Ishikawa (cell line): ENCODE results near the gene PNPLA7.

Experiments used
- CEBPB ChIP-seq: IDR thresholded peaks from 2 replicates; pipeline ENCODE4 v1.6.1; 2012
- CREB1 ChIP-seq: IDR thresholded peaks from 2 replicates; pipeline ENCODE4 v1.6.1; 2012; ENCODE audit warnings: low read depth
- EGR1 ChIP-seq: IDR thresholded peaks from 2 replicates; pipeline ENCODE4 v1.6.1; 2012
- EP300 ChIP-seq: IDR thresholded peaks from 2 replicates; pipeline ENCODE4 v1.6.1; 2012; ENCODE audit warnings: borderline replicate concordance
- FOXM1 ChIP-seq: IDR thresholded peaks from 2 replicates; pipeline ENCODE4 v1.6.1; 2012; ENCODE audit warnings: low read depth, borderline replicate concordance
- MAX ChIP-seq: IDR thresholded peaks from 2 replicates; pipeline ENCODE4 v1.6.1; 2012
- NFIC ChIP-seq: IDR thresholded peaks from 2 replicates; pipeline ENCODE4 v1.6.1; 2012
- RAD21 ChIP-seq: IDR thresholded peaks from 2 replicates; pipeline ENCODE4 v1.6.1; 2012; ENCODE audit warnings: low read depth
- REST ChIP-seq: IDR thresholded peaks from 2 replicates; pipeline ENCODE4 v1.6.1; 2012; ENCODE audit warnings: low read depth, mild to moderate bottlenecking
- TAF1 ChIP-seq: IDR thresholded peaks from 2 replicates; pipeline ENCODE4 v1.6.1; 2012; ENCODE audit warnings: low read depth, mild to moderate bottlenecking
- TCF12 ChIP-seq: IDR thresholded peaks from 2 replicates; pipeline ENCODE4 v1.6.1; 2012; ENCODE audit warnings: low read depth
- TEAD4 ChIP-seq: IDR thresholded peaks from 2 replicates; pipeline ENCODE4 v1.6.1; 2012
- USF1 ChIP-seq: IDR thresholded peaks from 2 replicates; pipeline ENCODE4 v1.6.1; 2012
- YY1 ChIP-seq: IDR thresholded peaks from 2 replicates; pipeline ENCODE4 v1.6.1; 2012; ENCODE audit warnings: low read depth
- ZBTB7A ChIP-seq: IDR thresholded peaks from 2 replicates; pipeline ENCODE4 v1.6.1; 2012; ENCODE audit warnings: low read depth

Gene PNPLA7

GRCh38 chr9:137524161-137524980 lies 25.8 kb downstream of the PNPLA7 start:
- no peak for TF ChIP-seq TAF1
- TF ChIP-seq CREB1: no peak
- TF ChIP-seq FOXM1: no peak
- no peak for TF ChIP-seq CEBPB
- no peak for TF ChIP-seq MAX

GRCh38 chr9:137522746-137523455 lies 27.3 kb downstream of the PNPLA7 start:
- no peak for TF ChIP-seq USF1
- TF ChIP-seq TEAD4: no peak
- TF ChIP-seq EP300: no peak
- TF ChIP-seq NFIC: no peak
- TF ChIP-seq YY1: no peak
- no peak for TF ChIP-seq REST
- TF ChIP-seq RAD21: no peak
- no peak for TF ChIP-seq FOXM1
- no peak for TF ChIP-seq MAX
- TF ChIP-seq TCF12: no peak
- TF ChIP-seq EGR1: no peak
- TF ChIP-seq ZBTB7A: no peak
- TF ChIP-seq CREB1: no peak
- no peak for TF ChIP-seq TAF1
- no peak for TF ChIP-seq CEBPB

GRCh38 chr9:137521405-137521985 lies 28.7 kb downstream of the PNPLA7 start:
- TF ChIP-seq USF1: no peak
- TF ChIP-seq EGR1: no peak
- TF ChIP-seq TAF1: no peak
- TF ChIP-seq ZBTB7A: no peak
- no peak for TF ChIP-seq NFIC
- TF ChIP-seq FOXM1: no peak
- no peak for TF ChIP-seq CREB1
- no peak for TF ChIP-seq MAX
- TF ChIP-seq REST: no peak
- TF ChIP-seq RAD21: no peak
- no peak for TF ChIP-seq TCF12
- TF ChIP-seq CEBPB: no peak
- no peak for TF ChIP-seq YY1
- TF ChIP-seq EP300: no peak
- TF ChIP-seq TEAD4: no peak

- no peak for TF ChIP-seq REST
- TF ChIP-seq EGR1: no peak
- TF ChIP-seq USF1: no peak
- no peak for TF ChIP-seq CEBPB
- TF ChIP-seq EP300: no peak
- TF ChIP-seq MAX: no peak
- no peak for TF ChIP-seq CREB1
- no peak for TF ChIP-seq FOXM1
- TF ChIP-seq ZBTB7A: no peak
Observed at GRCh38 chr9:137520614-137521404, 29.4 kb downstream of the PNPLA7 start.
